K562 (cell line): Measurements from ENCODE around the gene MATR3. TPM values are rescaled to one million over a fixed set of nuclear protein-coding genes. Genes with fewer than 3 reads are reported as not detected.

Experiments
- BRD4 ChIP-seq: fragments of 200-600 bp; sonication (generic); IDR thresholded peaks from 2 replicates; pipeline ENCODE4 v1.6.1; 2017; ENCODE audit warnings: inconsistent platforms
- FOSL1 ChIP-seq: fragments of 200-800 bp; sonication (Bioruptor generic); conservative IDR thresholded peaks from 2 replicates; pipeline ENCODE4 v1.6.1; 2016; ENCODE audit warnings: missing genetic modification characterization, missing compliant biosample characterization
- GABPB1 ChIP-seq: sonication (generic); formaldehyde crosslinking; IDR thresholded peaks from 2 replicates; pipeline ENCODE4 v1.8.0; 2022; ENCODE audit warnings: mild to moderate bottlenecking, missing genetic modification reagents
- HDAC1 ChIP-seq, 2 experiments: fragments of 450-650 bp; IDR thresholded peaks; 2 replicates each; pipeline ENCODE4 v1.6.1; 2016 to 2017; ENCODE audit warnings: inconsistent platforms in 1 of 2, mild to moderate bottlenecking in 1 of 2, moderate library complexity in 1 of 2
- MGA ChIP-seq: fragments of 450-650 bp; IDR thresholded peaks from 2 replicates; pipeline ENCODE4 v1.6.1; 2016; ENCODE audit warnings: mild to moderate bottlenecking, moderate library complexity
- MIER1 ChIP-seq: fragments of 450-650 bp; IDR thresholded peaks from 2 replicates; pipeline ENCODE4 v1.6.1; 2016; ENCODE audit warnings: antibody characterized with exemption, mild to moderate bottlenecking, low read depth
- MNT ChIP-seq, 2 experiments: fragments of 450-650 bp; conservative IDR thresholded peaks; 2 replicates each; pipeline ENCODE4 v1.6.1; 2017; ENCODE audit warnings: mild to moderate bottlenecking in 2 of 2, moderate library complexity in 2 of 2
- SIN3A ChIP-seq, 2 experiments: fragments of 150-350 bp in 1 of 2; IDR thresholded peaks; 2 replicates each; pipeline ENCODE4 v1.6.1; 2011 to 2016; ENCODE audit warnings: borderline replicate concordance in 2 of 2, low read depth in 2 of 2, low read length in 2 of 2, mild to moderate bottlenecking in 2 of 2, moderate library complexity in 2 of 2; ENCODE audit not compliant: control insufficient read depth in 1 of 2
- ZNF143 ChIP-seq: sonication (generic); formaldehyde crosslinking; IDR thresholded peaks from 2 replicates; pipeline ENCODE4 v1.9.0; 2022; ENCODE audit warnings: mild to moderate bottlenecking, missing genetic modification reagents
- polyA plus RNA-seq, 8 experiments: library from polyadenylated mRNA; depleted of rRNA in 4 of 8; stranded (reverse) in 5 of 8; unstranded in 3 of 8; fragments of >200 nt; fragmentation: Nextera tagmentation in 2 of 8; fragmentation: Illumina TruSeq in 1 of 8; extraction: Ambion mirVana in 2 of 8; extraction: Trizol in 1 of 8; gene quantifications; 2 replicates each; pipeline versions ENCODE4 v1.2.1 to v1.2.3, GENCODE V29; 2011 to 2014; ENCODE audit warnings: inconsistent platforms in 1 of 8, missing spikeins in 1 of 8
- total RNA-seq, 7 experiments: library from RNA; depleted of rRNA in 6 of 7; stranded (reverse); fragments of >200 nt in 6 of 7; fragmentation: Illumina TruSeq in 2 of 7; extraction: Trizol in 2 of 7; gene quantifications; 2 replicates each; pipeline versions ENCODE4 v1.2.1 to v1.2.3, GENCODE V29; 2011 to 2021; ENCODE audit warnings: low replicate concordance in 1 of 7
- TF ChIP-seq, protein P1 (sequence below), 2 experiments: fragments of 150-350 bp in 1 of 2; IDR thresholded peaks; 2 replicates each; pipeline ENCODE4 v1.6.1; 2012 to 2016; ENCODE audit warnings: low read depth in 2 of 2, low read length in 2 of 2, mild to moderate bottlenecking in 1 of 2, moderate library complexity in 1 of 2

Gene MATR3
- total and polyA plus RNA-seq, 9 of the 15 experiments (the other 6 are each of a cell fraction or from before 2014, with no cell fraction given) = 150 to 425 (median 263) TPM

- TF ChIP-seq, protein P1, sequence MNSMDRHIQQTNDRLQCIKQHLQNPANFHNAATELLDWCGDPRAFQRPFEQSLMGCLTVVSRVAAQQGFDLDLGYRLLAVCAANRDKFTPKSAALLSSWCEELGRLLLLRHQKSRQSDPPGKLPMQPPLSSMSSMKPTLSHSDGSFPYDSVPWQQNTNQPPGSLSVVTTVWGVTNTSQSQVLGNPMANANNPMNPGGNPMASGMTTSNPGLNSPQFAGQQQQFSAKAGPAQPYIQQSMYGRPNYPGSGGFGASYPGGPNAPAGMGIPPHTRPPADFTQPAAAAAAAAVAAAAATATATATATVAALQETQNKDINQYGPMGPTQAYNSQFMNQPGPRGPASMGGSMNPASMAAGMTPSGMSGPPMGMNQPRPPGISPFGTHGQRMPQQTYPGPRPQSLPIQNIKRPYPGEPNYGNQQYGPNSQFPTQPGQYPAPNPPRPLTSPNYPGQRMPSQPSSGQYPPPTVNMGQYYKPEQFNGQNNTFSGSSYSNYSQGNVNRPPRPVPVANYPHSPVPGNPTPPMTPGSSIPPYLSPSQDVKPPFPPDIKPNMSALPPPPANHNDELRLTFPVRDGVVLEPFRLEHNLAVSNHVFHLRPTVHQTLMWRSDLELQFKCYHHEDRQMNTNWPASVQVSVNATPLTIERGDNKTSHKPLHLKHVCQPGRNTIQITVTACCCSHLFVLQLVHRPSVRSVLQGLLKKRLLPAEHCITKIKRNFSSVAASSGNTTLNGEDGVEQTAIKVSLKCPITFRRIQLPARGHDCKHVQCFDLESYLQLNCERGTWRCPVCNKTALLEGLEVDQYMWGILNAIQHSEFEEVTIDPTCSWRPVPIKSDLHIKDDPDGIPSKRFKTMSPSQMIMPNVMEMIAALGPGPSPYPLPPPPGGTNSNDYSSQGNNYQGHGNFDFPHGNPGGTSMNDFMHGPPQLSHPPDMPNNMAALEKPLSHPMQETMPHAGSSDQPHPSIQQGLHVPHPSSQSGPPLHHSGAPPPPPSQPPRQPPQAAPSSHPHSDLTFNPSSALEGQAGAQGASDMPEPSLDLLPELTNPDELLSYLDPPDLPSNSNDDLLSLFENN (IDR thresholded peaks at IDR 0.05; ENCODE audit: low read depth in 2 of 2, low read length in 2 of 2) = no peak
- TF ChIP-seq FOSL1 (tag) (0 out of 2 replicates have a peak, but pooled peaks have one; percentile 24), MIER1 (no peak), HDAC1 (IDR thresholded peaks at IDR 0.05) (peak in 1 of 2 experiments; percentile 81; a peak in 2 of 4 replicates), GABPB1 (CRISPR knock-in tag) (no peak), ZNF143 (CRISPR knock-in tag) (no peak), BRD4 (no peak), MGA (peak; percentile 21; the same call in 1 of the 2 replicates), SIN3A (IDR thresholded peaks at IDR 0.05; ENCODE audit: borderline replicate concordance in 2 of 2, control insufficient read depth in 1 of 2, low read depth in 2 of 2, low read length in 2 of 2) (peak; percentile 72 to 90; a peak in 2 of 4 replicates), MNT (conservative IDR thresholded peaks at IDR 0.05) (peak; percentile 79 to 86)
- TF ChIP-seq, all 486 proteins: peak for 12
These were observed 17.6 kb upstream of the MATR3 start (continued) for GRCh38 chr5:139275956-139276355.
